HG02884 (cell line): ENCODE measurements around the gene ETS2.
"Not testable (repeated sequence)": the region's sequence is repeated elsewhere in the genome, so short reads cannot be mapped to it uniquely, and the experiment has no call there.

ENCODE experiments used
- ATAC-seq: cut with Tn5 transposase; IDR thresholded peaks from one replicate; pipeline ENCODE4 v1.9.1; 2021; ENCODE audit warnings: mild to moderate bottlenecking, moderate library complexity; ENCODE audit not compliant: unreplicated experiment

The ETS2 gene

GRCh38 chr21:38816400-38816977, 10.8 kb downstream of the ETS2 start:
- ATAC-seq = no peak

- no peak for ATAC-seq
Measured at GRCh38 chr21:38817371-38818324, 11.9 kb downstream of the ETS2 start.

GRCh38 chr21:38818325-38818723, 12.6 kb downstream of the ETS2 start:
- no peak for ATAC-seq

- ATAC-seq = no peak
Measured at GRCh38 chr21:38819051-38819718, 13.5 kb downstream of the ETS2 start.

- no peak for ATAC-seq
Measured at GRCh38 chr21:38819719-38820159, 14.0 kb downstream of the ETS2 start.

- ATAC-seq = no peak
Measured at GRCh38 chr21:38820471-38821239, 14.9 kb downstream of the ETS2 start.

- ATAC-seq = no peak
Measured at GRCh38 chr21:38821248-38821647, 15.5 kb downstream of the ETS2 start.

- ATAC-seq = no peak
Measured at GRCh38 chr21:38821959-38822682, 16.4 kb downstream of the ETS2 start.

GRCh38 chr21:38822778-38823238, 17.1 kb downstream of the ETS2 start:
- ATAC-seq = no peak

GRCh38 chr21:38823737-38824123, 18.0 kb downstream of the ETS2 start:
- no peak for ATAC-seq

- no peak for ATAC-seq
Measured at GRCh38 chr21:38824124-38824822, 18.5 kb downstream of the ETS2 start.

GRCh38 chr21:38825269-38825668, 19.5 kb downstream of the ETS2 start:
- ATAC-seq = no peak

- ATAC-seq = no peak
Measured at GRCh38 chr21:38825921-38826320, 20.2 kb downstream of the ETS2 start.

GRCh38 chr21:38828111-38828510, 22.4 kb downstream of the ETS2 start:
- ATAC-seq = not testable (repeated sequence)

- peak; percentile 87 for ATAC-seq
Measured at GRCh38 chr21:38830671-38831525, 25.2 kb downstream of the ETS2 start.

GRCh38 chr21:38831526-38832467, 26.1 kb downstream of the ETS2 start:
- ATAC-seq = peak; percentile 92

GRCh38 chr21:38832664-38833063, 26.9 kb downstream of the ETS2 start:
- no peak for ATAC-seq
